Astrocyte (in vitro differentiated cells and primary cell): ENCODE results near the gene RUNX1. TPM values are rescaled to one million over a fixed set of nuclear protein-coding genes. Genes with fewer than 3 reads are reported as not detected.

Experiments
- DNase-seq: peaks from one replicate; pipeline ENCODE4 v3.0.0-alpha.2; 2010; ENCODE audit warnings: low read depth
- FAIRE-seq: peaks from 2 replicates; lab custom pipeline; 2011; peaks lifted over from hg19 to GRCh38; lab: Jason Lieb, UNC
- H2AFZ ChIP-seq: 2 replicates; pipeline ENCODE4 v1.6.0; 2012; ENCODE audit warnings: low read depth, low read length, inconsistent platforms
- H3K27ac ChIP-seq: 2 replicates; pipeline ENCODE4 v1.5.1; 2011; ENCODE audit warnings: low read depth, low read length, inconsistent platforms
- H3K27me3 ChIP-seq: 2 replicates; pipeline ENCODE4 v1.6.0; 2011; ENCODE audit warnings: low read length, inconsistent platforms; ENCODE audit not compliant: insufficient read depth
- H3K36me3 ChIP-seq: 2 replicates; pipeline ENCODE4 v1.5.1; 2011; ENCODE audit warnings: low read length, inconsistent platforms; ENCODE audit not compliant: insufficient read depth
- H3K4me1 ChIP-seq: 2 replicates; pipeline ENCODE4 v1.5.1; 2011; ENCODE audit warnings: low read length, inconsistent platforms; ENCODE audit not compliant: insufficient read depth
- H3K4me2 ChIP-seq: 2 replicates; pipeline ENCODE4 v1.6.0; 2012; ENCODE audit warnings: low read length, inconsistent platforms
- H3K4me3 ChIP-seq: 2 replicates; pipeline ENCODE4 v1.5.1; 2011; ENCODE audit warnings: low read depth, mild to moderate bottlenecking, low read length, inconsistent platforms; ENCODE audit not compliant: insufficient read depth
- H3K79me2 ChIP-seq: 2 replicates; pipeline ENCODE4 v1.6.0; 2012; ENCODE audit warnings: mild to moderate bottlenecking, low read length, inconsistent platforms; ENCODE audit not compliant: insufficient read depth
- H3K9ac ChIP-seq: 2 replicates; pipeline ENCODE4 v1.6.0; 2012; ENCODE audit warnings: mild to moderate bottlenecking, low read length, inconsistent platforms
- H3K9me3 ChIP-seq: 2 replicates; pipeline ENCODE4 v1.5.1; 2012; ENCODE audit warnings: low read depth, mild to moderate bottlenecking, low read length, inconsistent platforms; ENCODE audit not compliant: insufficient read depth
- H4K20me1 ChIP-seq: 2 replicates; pipeline ENCODE4 v1.6.0; 2012; ENCODE audit warnings: low read length, inconsistent platforms; ENCODE audit not compliant: insufficient read depth
- H3K27ac Mint-ChIP-seq: one replicate; pipeline ENCODE4 v1.8.0; 2021; ENCODE audit warnings: mild to moderate bottlenecking, mixed read lengths; ENCODE audit not compliant: unreplicated experiment
- H3K27me3 Mint-ChIP-seq: one replicate; pipeline ENCODE4 v1.8.0; 2021; ENCODE audit warnings: low read depth, mixed read lengths; ENCODE audit not compliant: unreplicated experiment
- H3K36me3 Mint-ChIP-seq: one replicate; pipeline ENCODE4 v1.8.0; 2021; ENCODE audit warnings: low read depth, mixed read lengths; ENCODE audit not compliant: unreplicated experiment
- H3K4me1 Mint-ChIP-seq: one replicate; pipeline ENCODE4 v1.8.0; 2021; ENCODE audit warnings: low read depth, mixed read lengths; ENCODE audit not compliant: unreplicated experiment
- H3K4me3 Mint-ChIP-seq: one replicate; pipeline ENCODE4 v1.8.0; 2021; ENCODE audit warnings: mild to moderate bottlenecking, moderate library complexity, mixed read lengths; ENCODE audit not compliant: unreplicated experiment
- H3K9me3 Mint-ChIP-seq: one replicate; pipeline ENCODE4 v1.8.0; 2021; ENCODE audit warnings: mild to moderate bottlenecking, mixed read lengths; ENCODE audit not compliant: unreplicated experiment
- EZH2 ChIP-seq: IDR thresholded peaks from 2 replicates; pipeline ENCODE4 v1.6.1; 2012; ENCODE audit warnings: mild to moderate bottlenecking, low read length, inconsistent platforms; ENCODE audit not compliant: insufficient read depth
- total RNA-seq: library from RNA; stranded (reverse); gene quantifications from 2 replicates; pipeline ENCODE4 v1.2.1, GENCODE V29; 2021
- TF ChIP-seq, protein P1 (sequence below): IDR thresholded peaks from 2 replicates; pipeline ENCODE4 v1.5.1; 2011; ENCODE audit warnings: low read depth, mild to moderate bottlenecking, inconsistent platforms, low read length, moderate library complexity; ENCODE audit not compliant: insufficient read depth

RUNX1 gene
- total RNA-seq, 1 donor from 2014 or later: 84.6 TPM

DNA sequence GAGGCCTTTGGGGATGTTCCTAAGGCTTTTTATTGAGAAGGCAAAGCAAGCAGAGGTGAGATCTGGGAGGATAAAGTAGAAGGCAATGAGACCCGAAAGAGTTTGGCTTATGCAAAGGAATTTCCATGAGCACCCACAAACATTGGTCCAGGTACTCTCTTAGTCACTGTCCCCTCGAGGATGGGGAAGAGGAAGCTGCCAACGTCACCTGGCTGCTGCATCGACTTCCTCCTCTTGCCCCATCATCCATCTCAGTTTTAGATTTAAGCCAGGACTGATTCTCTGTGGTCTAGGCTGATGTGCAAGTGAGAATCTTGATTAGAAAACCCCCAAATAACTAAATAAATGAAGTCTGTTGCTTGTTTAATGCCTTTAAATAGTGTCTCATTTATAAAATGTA lies 28.7 kb downstream of the RUNX1 start:
- Histone ChIP-seq H2AFZ (no peak overlapping the region), H4K20me1 (peaks cover 58% of the 10 kb centered on the region), H3K4me3 (no peak overlapping the region), H3K27ac (no peak overlapping the region), H3K4me2 (no peak overlapping the region), H3K9ac (no peak overlapping the region), H3K27me3 (no peaks in the 10 kb centered on the region), H3K79me2 (peaks cover 19% of the 10 kb centered on the region), H3K36me3 (no peaks in the 10 kb centered on the region), H3K4me1 (no peaks in the 10 kb centered on the region), H3K9me3 (no peaks in the 10 kb centered on the region)
- Mint-ChIP-seq H3K9me3 (no peaks in the 10 kb centered on the region), H3K27ac (no peak overlapping the region), H3K4me1 (peaks cover 11% of the 10 kb centered on the region), H3K27me3 (peaks cover 2% of the 10 kb centered on the region), H3K36me3 (peaks cover 16% of the 10 kb centered on the region), H3K4me3 (no peak overlapping the region)
- TF ChIP-seq EZH2: no peak
- TF ChIP-seq, protein P1, sequence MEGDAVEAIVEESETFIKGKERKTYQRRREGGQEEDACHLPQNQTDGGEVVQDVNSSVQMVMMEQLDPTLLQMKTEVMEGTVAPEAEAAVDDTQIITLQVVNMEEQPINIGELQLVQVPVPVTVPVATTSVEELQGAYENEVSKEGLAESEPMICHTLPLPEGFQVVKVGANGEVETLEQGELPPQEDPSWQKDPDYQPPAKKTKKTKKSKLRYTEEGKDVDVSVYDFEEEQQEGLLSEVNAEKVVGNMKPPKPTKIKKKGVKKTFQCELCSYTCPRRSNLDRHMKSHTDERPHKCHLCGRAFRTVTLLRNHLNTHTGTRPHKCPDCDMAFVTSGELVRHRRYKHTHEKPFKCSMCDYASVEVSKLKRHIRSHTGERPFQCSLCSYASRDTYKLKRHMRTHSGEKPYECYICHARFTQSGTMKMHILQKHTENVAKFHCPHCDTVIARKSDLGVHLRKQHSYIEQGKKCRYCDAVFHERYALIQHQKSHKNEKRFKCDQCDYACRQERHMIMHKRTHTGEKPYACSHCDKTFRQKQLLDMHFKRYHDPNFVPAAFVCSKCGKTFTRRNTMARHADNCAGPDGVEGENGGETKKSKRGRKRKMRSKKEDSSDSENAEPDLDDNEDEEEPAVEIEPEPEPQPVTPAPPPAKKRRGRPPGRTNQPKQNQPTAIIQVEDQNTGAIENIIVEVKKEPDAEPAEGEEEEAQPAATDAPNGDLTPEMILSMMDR: no peak
- no peak for DNase-seq
- FAIRE-seq: no peak

DNA sequence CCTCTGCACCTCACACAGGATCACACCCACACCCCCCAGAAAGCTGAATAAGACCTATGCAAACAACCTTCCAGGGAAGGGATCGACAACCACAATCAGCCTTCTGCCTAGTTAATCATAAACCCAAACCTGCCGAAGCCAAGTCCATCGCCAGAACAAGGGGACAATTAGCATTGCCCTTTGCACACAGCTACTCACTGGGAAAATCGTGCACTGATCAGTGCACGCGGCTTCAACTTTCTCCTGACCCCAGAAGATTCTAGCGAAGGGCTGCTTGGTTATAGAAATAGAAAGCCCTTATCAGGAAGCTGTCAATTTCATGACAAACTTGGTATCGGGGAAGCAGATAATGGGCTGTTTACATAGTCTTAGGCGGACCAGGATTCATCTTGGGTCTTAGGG lies 29.5 kb downstream of the RUNX1 start:
- Mint-ChIP-seq H3K27ac (peak overlapping the region; percentile 6), H3K9me3 (no peaks in the 10 kb centered on the region), H3K4me1 (peaks cover 7% of the 10 kb centered on the region), H3K27me3 (peaks cover 5% of the 10 kb centered on the region), H3K36me3 (peaks cover 16% of the 10 kb centered on the region), H3K4me3 (peak overlapping the region; percentile 1)
- H3K4me1 ChIP-seq: no peaks in the 10 kb centered on the region
- TF ChIP-seq, protein P1: no peak
- no peak for TF ChIP-seq EZH2
- no peaks in the 10 kb centered on the region for H3K27me3 ChIP-seq
- no peaks in the 10 kb centered on the region for H3K36me3 ChIP-seq
- H3K9me3 ChIP-seq: no peaks in the 10 kb centered on the region
- H3K4me2 ChIP-seq: no peak overlapping the region
- peaks cover 15% of the 10 kb centered on the region for H3K79me2 ChIP-seq
- no peak overlapping the region for H3K27ac ChIP-seq
- FAIRE-seq: no peak
- H3K9ac ChIP-seq: no peak overlapping the region
- H2AFZ ChIP-seq: no peak overlapping the region
- no peak overlapping the region for H3K4me3 ChIP-seq
- H4K20me1 ChIP-seq: peaks cover 52% of the 10 kb centered on the region
- DNase-seq: no peak

DNA sequence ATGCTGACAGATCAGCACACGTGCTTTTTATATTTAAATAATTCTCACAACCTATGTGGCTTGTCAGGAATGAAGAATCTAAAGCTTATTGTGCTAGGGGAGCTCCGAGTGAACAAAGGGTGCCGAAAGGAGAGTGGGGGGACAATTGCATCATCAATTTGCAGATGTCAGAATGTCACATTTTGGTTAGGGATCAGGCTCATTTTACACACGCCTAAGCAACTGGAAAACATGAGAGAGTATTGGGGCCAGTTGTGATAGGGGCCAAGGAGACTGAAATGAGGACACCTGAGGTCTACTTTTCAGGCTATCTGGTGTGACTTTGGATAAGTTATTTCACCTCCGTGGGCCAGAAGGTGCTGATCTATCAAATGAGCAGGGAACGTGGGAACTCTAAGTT lies 31.8 kb downstream of the RUNX1 start:
- Mint-ChIP-seq H3K36me3 (peaks cover 14% of the 10 kb centered on the region), H3K27ac (no peak overlapping the region), H3K4me3 (no peak overlapping the region), H3K4me1 (peaks cover 7% of the 10 kb centered on the region), H3K27me3 (peaks cover 5% of the 10 kb centered on the region), H3K9me3 (no peaks in the 10 kb centered on the region)
- H2AFZ ChIP-seq: no peak overlapping the region
- H3K4me2 ChIP-seq: no peak overlapping the region
- no peaks in the 10 kb centered on the region for H3K4me1 ChIP-seq
- H3K27me3 ChIP-seq: no peaks in the 10 kb centered on the region
- FAIRE-seq (no peak), DNase-seq (no peak)
- no peak overlapping the region for H3K4me3 ChIP-seq
- H3K9ac ChIP-seq: no peak overlapping the region
- H4K20me1 ChIP-seq: peaks cover 45% of the 10 kb centered on the region
- no peaks in the 10 kb centered on the region for H3K9me3 ChIP-seq
- no peaks in the 10 kb centered on the region for H3K36me3 ChIP-seq
- H3K79me2 ChIP-seq: peaks cover 9% of the 10 kb centered on the region
- no peak for TF ChIP-seq EZH2
- TF ChIP-seq, protein P1: no peak
- H3K27ac ChIP-seq: no peak overlapping the region
